ENCODE results near the gene CXorf66. TPM values are rescaled to one million over a fixed set of nuclear protein-coding genes. Genes with fewer than 3 reads are reported as not detected.
A peak's percentile ranks its signal among the peaks of the same experiment; 100 is the strongest.
"Not testable (repeated sequence)": the region's sequence is repeated elsewhere in the genome, so short reads cannot be mapped to it uniquely, and the experiment has no call there.

Gene CXorf66
- total RNA-seq, 1 donor from 2014 or later: not detected

DNA sequence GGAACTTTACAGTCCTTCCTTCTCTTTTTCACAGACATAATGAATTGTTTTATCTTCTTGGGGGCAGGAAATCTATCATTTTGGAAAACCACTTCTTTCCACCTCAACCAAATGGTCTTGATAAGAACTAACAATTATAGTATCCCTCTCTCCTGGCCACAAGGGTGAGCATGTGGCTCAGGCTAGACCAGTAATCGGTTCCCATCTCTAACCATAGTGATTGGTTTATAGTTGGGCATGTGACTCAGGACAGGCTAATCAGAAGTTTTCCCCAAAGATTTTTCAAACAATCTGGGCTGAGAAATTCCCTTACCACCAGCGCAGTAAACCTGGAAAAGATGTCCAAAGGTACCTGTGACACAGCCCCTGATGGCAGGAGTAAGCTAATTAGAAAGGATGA, 4.0 kb upstream of the CXorf66 start:
- H3K9ac ChIP-seq: no peak overlapping the region
- TF ChIP-seq EZH2phosphoT487 (IDR thresholded peaks at IDR 0.05): no peak
- TF ChIP-seq EZH2 (IDR thresholded peaks at IDR 0.05): no peak
- TF ChIP-seq, protein P1, sequence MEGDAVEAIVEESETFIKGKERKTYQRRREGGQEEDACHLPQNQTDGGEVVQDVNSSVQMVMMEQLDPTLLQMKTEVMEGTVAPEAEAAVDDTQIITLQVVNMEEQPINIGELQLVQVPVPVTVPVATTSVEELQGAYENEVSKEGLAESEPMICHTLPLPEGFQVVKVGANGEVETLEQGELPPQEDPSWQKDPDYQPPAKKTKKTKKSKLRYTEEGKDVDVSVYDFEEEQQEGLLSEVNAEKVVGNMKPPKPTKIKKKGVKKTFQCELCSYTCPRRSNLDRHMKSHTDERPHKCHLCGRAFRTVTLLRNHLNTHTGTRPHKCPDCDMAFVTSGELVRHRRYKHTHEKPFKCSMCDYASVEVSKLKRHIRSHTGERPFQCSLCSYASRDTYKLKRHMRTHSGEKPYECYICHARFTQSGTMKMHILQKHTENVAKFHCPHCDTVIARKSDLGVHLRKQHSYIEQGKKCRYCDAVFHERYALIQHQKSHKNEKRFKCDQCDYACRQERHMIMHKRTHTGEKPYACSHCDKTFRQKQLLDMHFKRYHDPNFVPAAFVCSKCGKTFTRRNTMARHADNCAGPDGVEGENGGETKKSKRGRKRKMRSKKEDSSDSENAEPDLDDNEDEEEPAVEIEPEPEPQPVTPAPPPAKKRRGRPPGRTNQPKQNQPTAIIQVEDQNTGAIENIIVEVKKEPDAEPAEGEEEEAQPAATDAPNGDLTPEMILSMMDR (IDR thresholded peaks at IDR 0.05): no peak
- H3K27ac Mint-ChIP-seq: no peak overlapping the region

DNA sequence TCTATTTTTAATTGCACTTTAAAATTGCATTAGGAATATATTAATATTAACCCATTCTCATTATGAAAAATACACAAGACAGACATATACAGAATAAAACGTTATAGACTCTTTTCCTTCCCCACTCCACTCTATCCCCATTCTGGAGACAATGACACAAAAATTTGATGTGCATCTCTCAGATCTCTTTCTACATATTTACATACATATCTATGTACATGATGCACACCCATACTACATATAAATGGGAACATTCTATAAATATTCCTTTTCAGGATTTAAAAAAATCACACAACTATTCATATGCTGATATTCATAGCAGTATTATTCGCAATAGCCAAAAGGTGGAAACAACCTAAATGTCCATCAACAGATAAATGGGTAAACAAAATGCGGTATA, 2.4 kb upstream of the CXorf66 start:
- no peak overlapping the region for H2AFZ ChIP-seq (replicated peaks)
- no peak overlapping the region for H3K4me3 Mint-ChIP-seq
- H3K36me3 Mint-ChIP-seq: no peaks in the 10 kb centered on the region
- H3K36me3 ChIP-seq: no peaks in the 10 kb centered on the region
- no peaks in the 10 kb centered on the region for H4K20me1 ChIP-seq (ENCODE audit: low read depth)
- H3K4me1 ChIP-seq: no peaks in the 10 kb centered on the region
- no peaks in the 10 kb centered on the region for H3F3A ChIP-seq (ENCODE audit: low read depth)
- H3K4me2 ChIP-seq: no peak overlapping the region
- H3K27me3 ChIP-seq: peaks cover 15% of the 10 kb centered on the region
- H3K9me3 Mint-ChIP-seq: peaks cover 4% of the 10 kb centered on the region
- no peaks in the 10 kb centered on the region for H3K79me2 ChIP-seq (ENCODE audit: low read depth)
- peaks cover 7% of the 10 kb centered on the region for H3K27me3 Mint-ChIP-seq (ENCODE audit: insufficient read depth, low read depth)
- DNase-seq (ENCODE audit: low spot score): no peak
- TF ChIP-seq EZH2phosphoT487 (IDR thresholded peaks at IDR 0.05): no peak
- TF ChIP-seq, protein P1 (IDR thresholded peaks at IDR 0.05): no peak
- no peak for TF ChIP-seq EZH2 (IDR thresholded peaks at IDR 0.05)
- H3K9ac ChIP-seq: no peak overlapping the region
- H3K27ac Mint-ChIP-seq: no peak overlapping the region
- no peaks in the 10 kb centered on the region for H3K4me1 Mint-ChIP-seq
- H3K27ac ChIP-seq: no peak overlapping the region
- no peak overlapping the region for H3K4me3 ChIP-seq
- H3K9me3 ChIP-seq (ENCODE audit: low read depth): no peaks in the 10 kb centered on the region

More for the DNA sequence above, 4.0 kb upstream of the CXorf66 start:
- Mint-ChIP-seq H3K4me1 (no peaks in the 10 kb centered on the region), H3K4me3 (no peak overlapping the region), H3K27me3 (ENCODE audit: insufficient read depth, low read depth) (peaks cover 7% of the 10 kb centered on the region), H3K9me3 (no peaks in the 10 kb centered on the region), H3K36me3 (no peaks in the 10 kb centered on the region)
- DNase-seq (ENCODE audit: low spot score): no peak
- Histone ChIP-seq H3F3A (ENCODE audit: low read depth) (no peaks in the 10 kb centered on the region), H3K4me1 (no peaks in the 10 kb centered on the region), H3K9me3 (ENCODE audit: low read depth) (no peaks in the 10 kb centered on the region), H3K36me3 (no peaks in the 10 kb centered on the region), H2AFZ (replicated peaks) (no peak overlapping the region), H3K27ac (no peak overlapping the region), H3K27me3 (peaks cover 15% of the 10 kb centered on the region), H3K79me2 (ENCODE audit: low read depth) (no peaks in the 10 kb centered on the region), H3K4me2 (no peak overlapping the region), H3K4me3 (no peak overlapping the region), H4K20me1 (ENCODE audit: low read depth) (no peaks in the 10 kb centered on the region)

DNA sequence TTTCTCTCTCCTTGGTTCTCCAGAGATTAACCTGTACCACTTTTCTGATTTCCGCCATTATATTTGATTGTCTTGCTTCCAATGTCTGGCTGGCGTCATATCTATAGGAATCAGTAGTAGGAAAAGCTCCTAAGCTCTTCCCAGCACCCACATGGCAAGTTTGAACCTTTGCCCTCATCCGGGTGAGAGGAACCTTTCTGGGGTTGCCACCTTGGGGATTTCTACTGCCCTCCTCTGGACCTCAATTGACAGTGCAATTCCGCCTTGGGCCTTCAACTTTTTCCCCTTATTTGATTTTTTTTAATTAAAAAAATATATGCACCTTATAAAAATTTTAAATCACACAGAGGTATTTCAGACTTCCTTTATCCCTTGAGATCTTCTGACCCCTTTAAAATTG, 2.0 kb upstream of the CXorf66 start:
- Histone ChIP-seq H3K36me3 (no peaks in the 10 kb centered on the region), H3K4me2 (no peak overlapping the region), H3K4me3 (no peak overlapping the region), H3K4me1 (no peaks in the 10 kb centered on the region), H2AFZ (replicated peaks) (no peak overlapping the region), H3K9ac (no peak overlapping the region), H3K79me2 (ENCODE audit: low read depth) (no peaks in the 10 kb centered on the region), H3F3A (ENCODE audit: low read depth) (no peaks in the 10 kb centered on the region), H3K27ac (no peak overlapping the region), H4K20me1 (ENCODE audit: low read depth) (no peaks in the 10 kb centered on the region), H3K27me3 (peaks cover 15% of the 10 kb centered on the region), H3K9me3 (ENCODE audit: low read depth) (no peaks in the 10 kb centered on the region)
- peaks cover 7% of the 10 kb centered on the region for H3K27me3 Mint-ChIP-seq (ENCODE audit: insufficient read depth, low read depth)
- H3K27ac Mint-ChIP-seq: no peak overlapping the region
- H3K4me1 Mint-ChIP-seq: no peaks in the 10 kb centered on the region
- H3K36me3 Mint-ChIP-seq: no peaks in the 10 kb centered on the region
- peaks cover 4% of the 10 kb centered on the region for H3K9me3 Mint-ChIP-seq
- DNase-seq (ENCODE audit: low spot score): peak; percentile 2
- H3K4me3 Mint-ChIP-seq: no peak overlapping the region
- TF ChIP-seq, protein P1 (IDR thresholded peaks at IDR 0.05): peak; percentile 44
- TF ChIP-seq EZH2 (IDR thresholded peaks at IDR 0.05): no peak

DNA sequence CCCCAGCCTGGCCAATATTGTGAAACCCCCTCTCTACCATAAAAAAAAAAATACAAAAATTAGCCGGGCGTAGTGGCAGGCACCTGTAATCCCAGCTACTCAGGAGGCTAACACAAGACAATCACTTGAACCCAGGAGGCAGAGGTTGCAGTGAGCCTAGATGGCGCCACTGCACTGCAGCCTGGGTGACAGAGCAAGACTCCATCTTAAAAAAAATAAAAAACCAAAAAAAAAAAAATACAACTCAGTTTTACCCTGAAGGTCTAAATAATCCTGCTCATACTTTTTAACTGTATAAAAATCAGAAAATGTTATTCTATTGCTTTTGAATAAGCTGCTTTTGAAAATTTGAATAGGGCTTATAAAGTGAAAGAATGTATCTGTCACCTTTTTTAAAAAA, 838 bp upstream of the CXorf66 start:
- not testable (repeated sequence) for DNase-seq (ENCODE audit: low spot score); H3K79me2 ChIP-seq (ENCODE audit: low read depth); H3K36me3 ChIP-seq; H3K27ac Mint-ChIP-seq; H2AFZ ChIP-seq (replicated peaks); H3K4me3 Mint-ChIP-seq; H3F3A ChIP-seq (ENCODE audit: low read depth); H3K9me3 ChIP-seq (ENCODE audit: low read depth); H3K36me3 Mint-ChIP-seq; H3K27me3 Mint-ChIP-seq (ENCODE audit: insufficient read depth, low read depth); H3K9me3 Mint-ChIP-seq; H3K27me3 ChIP-seq; H3K9ac ChIP-seq; H3K4me1 ChIP-seq; H3K4me1 Mint-ChIP-seq; H4K20me1 ChIP-seq (ENCODE audit: low read depth); H3K4me3 ChIP-seq; H3K27ac ChIP-seq; H3K4me2 ChIP-seq
- TF ChIP-seq, protein P1 (IDR thresholded peaks at IDR 0.05): peak; percentile 46

DNA sequence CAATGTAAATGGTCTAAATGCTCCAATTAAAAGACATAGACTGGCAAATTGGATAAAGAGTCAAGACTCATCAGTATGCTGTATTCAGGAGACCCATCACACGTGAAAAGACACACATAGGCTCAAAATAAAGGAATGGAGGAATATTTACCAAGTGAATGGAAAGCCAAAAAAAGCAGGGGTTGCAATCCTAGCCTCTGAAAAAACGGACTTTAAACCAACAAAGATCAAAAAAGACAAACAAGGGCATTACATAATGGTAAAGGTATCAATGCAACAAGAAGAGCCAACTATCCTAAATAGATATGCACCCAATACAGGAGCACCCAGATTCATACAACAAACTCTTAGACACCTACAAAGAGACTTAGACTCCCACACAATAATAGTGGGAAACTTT, 4.2 kb downstream of the CXorf66 start:
- H3K4me1 Mint-ChIP-seq, H3K27ac Mint-ChIP-seq, H3K4me3 Mint-ChIP-seq: not testable (repeated sequence)

More for the DNA sequence above, 4.2 kb downstream of the CXorf66 start:
- not testable (repeated sequence) for DNase-seq (ENCODE audit: low spot score); H3K4me3 ChIP-seq; H3K9ac ChIP-seq; H2AFZ ChIP-seq (replicated peaks); H3K4me1 ChIP-seq; H3K9me3 ChIP-seq (ENCODE audit: low read depth); H3K4me2 ChIP-seq; H3K36me3 ChIP-seq; H4K20me1 ChIP-seq (ENCODE audit: low read depth); H3K27me3 ChIP-seq; H3K36me3 Mint-ChIP-seq; H3K79me2 ChIP-seq (ENCODE audit: low read depth); H3K27me3 Mint-ChIP-seq (ENCODE audit: insufficient read depth, low read depth); H3F3A ChIP-seq (ENCODE audit: low read depth); H3K27ac ChIP-seq; H3K9me3 Mint-ChIP-seq

Measured in neural progenitor cell (in vitro differentiated cells).